Medulla oblongata (tissue), 1 donor: ENCODE results near the gene TAGLN3.

ENCODE experiments used
- DNase-seq: peaks from one replicate; pipeline ENCODE4 v3.0.0-alpha.2; 2015; ENCODE audit errors: extremely low spot score

The TAGLN3 gene

GRCh38 chr3:111998636-111999483 is at the start of gene TAGLN3:
Gene TAGLN3 (plus strand): TSS chr3:111998922. CDS start chr3:111999423, 501 bp downstream.
- DNase-seq: peak; percentile 71

- DNase-seq: no peak
Observed at GRCh38 chr3:111949712-111950111, 49.0 kb upstream of the TAGLN3 start.

- DNase-seq: no peak
Observed at GRCh38 chr3:111951032-111951431, 47.7 kb upstream of the TAGLN3 start.

GRCh38 chr3:111952086-111952485 is 46.6 kb upstream of the TAGLN3 start:
- DNase-seq: no peak

- DNase-seq: no peak
Observed at GRCh38 chr3:111952866-111953450, 45.8 kb upstream of the TAGLN3 start.

GRCh38 chr3:111954228-111954990 is 44.3 kb upstream of the TAGLN3 start:
- no peak for DNase-seq

- DNase-seq: no peak
Observed at GRCh38 chr3:111955876-111956275, 42.8 kb upstream of the TAGLN3 start.

GRCh38 chr3:111956449-111956848 is 42.3 kb upstream of the TAGLN3 start:
- peak; percentile 34 for DNase-seq

- peak; percentile 63 for DNase-seq
Observed at GRCh38 chr3:111956995-111957734, 41.6 kb upstream of the TAGLN3 start.

GRCh38 chr3:111961461-111962164 is 37.1 kb upstream of the TAGLN3 start:
- no peak for DNase-seq

- no peak for DNase-seq
Observed at GRCh38 chr3:111963424-111963823, 35.3 kb upstream of the TAGLN3 start.

- DNase-seq: no peak
Observed at GRCh38 chr3:111965484-111965883, 33.2 kb upstream of the TAGLN3 start.

- no peak for DNase-seq
Observed at GRCh38 chr3:111967068-111967467, 31.7 kb upstream of the TAGLN3 start.

- peak; percentile 91 for DNase-seq
Observed at GRCh38 chr3:111967651-111968274, 31.0 kb upstream of the TAGLN3 start.

GRCh38 chr3:111968319-111969054 is 30.2 kb upstream of the TAGLN3 start:
- DNase-seq: no peak

GRCh38 chr3:111970376-111970775 is 28.3 kb upstream of the TAGLN3 start:
- DNase-seq: no peak

GRCh38 chr3:111971533-111972130 is 27.1 kb upstream of the TAGLN3 start:
- DNase-seq: no peak

- no peak for DNase-seq
Observed at GRCh38 chr3:111972891-111973290, 25.8 kb upstream of the TAGLN3 start.

- no peak for DNase-seq
Observed at GRCh38 chr3:111975131-111975530, 23.6 kb upstream of the TAGLN3 start.

GRCh38 chr3:111976254-111976653 is 22.5 kb upstream of the TAGLN3 start:
- DNase-seq: no peak
